ENCODE data around the gene MYBL2. TPM values are rescaled to one million over a fixed set of nuclear protein-coding genes. Genes with fewer than 3 reads are reported as not detected.
A peak's percentile ranks its signal among the peaks of the same experiment; 100 is the strongest.

Gene MYBL2
- total and polyA plus RNA-seq, 3 experiments from 2014 or later, result 0.20 to 78.6 (median 78.3) TPM

- CTCF ChIA-PET, result interaction anchor here (0.7 kb wide), 1 partner anchor 338 kb away, joined by 3 read pairs; no protein-coding TSS in a partner anchor
Measured at GRCh38 chr20:43744151-43744611, 77.3 kb downstream of the MYBL2 start.

GRCh38 chr20:43744966-43745730 is 78.2 kb downstream of the MYBL2 start:
- no peak for DNase-seq
- CTCF ChIA-PET, result interaction anchor here (0.7 kb wide), 1 partner anchor 337 kb away, joined by 3 read pairs; no protein-coding TSS in a partner anchor

More at GRCh38 chr20:43744151-43744611, 77.3 kb downstream of the MYBL2 start:
- no peaks in the 10 kb centered on the region for H3K4me1 Mint-ChIP-seq
- H3K36me3 Mint-ChIP-seq, result no peaks in the 10 kb centered on the region
- Histone ChIP-seq H3K4me3 (ENCODE audit: low read length) (no peak overlapping the region), H3K36me3 (ENCODE audit: insufficient read depth, low read length) (no peaks in the 10 kb centered on the region), H3K27me3 (ENCODE audit: insufficient read depth, low read length, poor library complexity, severe bottlenecking) (peaks cover 6% of the 10 kb centered on the region), H3K4me1 (ENCODE audit: insufficient read depth, low read length) (no peaks in the 10 kb centered on the region), H3K27ac (ENCODE audit: low read depth, low read length) (no peak overlapping the region), H3K9me3 (ENCODE audit: low read length) (no peaks in the 10 kb centered on the region)
- peaks cover 1 to 18% of the 10 kb centered on the region in 2 donors for H3K27me3 Mint-ChIP-seq
- H3K27ac Mint-ChIP-seq, result no peak overlapping the region
- no peak overlapping the region for H3K4me3 Mint-ChIP-seq
- no peaks in the 10 kb centered on the region for H3K9me3 Mint-ChIP-seq
- DNase-seq, result no peak
- POLR2A ChIA-PET, result no interaction called here

DNA sequence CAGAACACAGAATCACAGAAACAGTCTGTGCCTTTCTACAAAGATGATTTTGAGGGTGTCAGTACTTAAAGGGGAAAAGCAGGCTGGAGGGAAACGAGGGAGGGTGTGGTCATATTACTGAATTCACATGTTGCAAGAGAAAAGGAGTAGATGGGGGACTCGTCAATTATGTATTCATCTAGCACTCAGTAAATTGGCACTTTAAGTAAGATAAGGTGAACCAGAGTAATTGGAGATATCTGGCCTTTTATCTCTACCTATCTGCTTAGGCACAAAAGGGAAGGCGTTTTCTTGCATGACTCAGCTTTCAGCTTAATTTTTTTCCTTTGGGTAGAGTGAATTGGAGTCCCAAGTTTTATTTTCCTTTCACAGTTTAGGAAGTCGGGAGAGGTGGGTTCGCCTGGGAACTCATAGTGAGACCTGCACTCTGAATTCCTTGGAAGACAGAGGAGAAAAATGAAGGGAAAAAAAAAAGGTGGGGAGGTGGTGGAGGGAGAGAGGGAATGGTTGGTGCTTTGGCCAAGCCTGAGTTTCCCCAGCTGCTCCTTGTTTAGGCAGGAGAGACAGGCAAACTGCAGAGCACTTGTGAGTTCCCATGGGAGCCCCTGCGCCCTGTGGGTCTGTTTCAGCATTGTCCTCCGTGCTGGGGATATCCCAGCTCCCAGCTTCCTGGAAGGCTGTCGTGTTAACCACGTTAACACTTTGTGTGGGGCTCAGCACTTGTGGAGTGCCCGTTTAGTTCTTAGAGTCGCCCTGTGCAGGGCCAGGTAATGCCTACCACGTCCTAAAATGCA is 79.6 kb downstream of the MYBL2 start:
- Histone ChIP-seq H3K9me3 (ENCODE audit: low read length) (no peaks in the 10 kb centered on the region), H3K27ac (ENCODE audit: low read depth, low read length) (no peak overlapping the region), H3K27me3 (ENCODE audit: insufficient read depth, low read length, poor library complexity, severe bottlenecking) (peaks cover 6% of the 10 kb centered on the region), H3K36me3 (ENCODE audit: insufficient read depth, low read length) (no peaks in the 10 kb centered on the region), H3K4me3 (ENCODE audit: low read length) (no peak overlapping the region), H3K4me1 (ENCODE audit: insufficient read depth, low read length) (peaks cover 14% of the 10 kb centered on the region)
- CTCF ChIA-PET, result interaction anchor here (1.2 kb wide), 1 partner anchor 8 kb away, joined by 3 read pairs; no protein-coding TSS in a partner anchor
- Mint-ChIP-seq H3K27ac (no peak overlapping the region), H3K27me3 (peaks cover 1 to 40% of the 10 kb centered on the region in 2 donors), H3K4me1 (peaks cover 9 to 21% (median 19%) of the 10 kb centered on the region in 3 donors), H3K4me3 (no peak overlapping the region), H3K9me3 (no peaks in the 10 kb centered on the region), H3K36me3 (no peaks in the 10 kb centered on the region)
- POLR2A ChIA-PET, result no interaction called here
- no peak for DNase-seq

More at GRCh38 chr20:43744966-43745730, 78.2 kb downstream of the MYBL2 start:
- Mint-ChIP-seq H3K27me3 (peaks cover 1 to 26% of the 10 kb centered on the region in 2 donors), H3K27ac (no peak overlapping the region), H3K9me3 (no peaks in the 10 kb centered on the region), H3K36me3 (no peaks in the 10 kb centered on the region), H3K4me3 (no peak overlapping the region), H3K4me1 (peaks cover 0 to 8% (median 8%) of the 10 kb centered on the region in 3 donors)
- H3K4me1 ChIP-seq (ENCODE audit: insufficient read depth, low read length), result peaks cover 7% of the 10 kb centered on the region
- H3K27me3 ChIP-seq (ENCODE audit: insufficient read depth, low read length, poor library complexity, severe bottlenecking), result peaks cover 6% of the 10 kb centered on the region
- no peaks in the 10 kb centered on the region for H3K9me3 ChIP-seq (ENCODE audit: low read length)
- POLR2A ChIA-PET, result no interaction called here
- H3K27ac ChIP-seq (ENCODE audit: low read depth, low read length), result no peak overlapping the region
- no peak overlapping the region for H3K4me3 ChIP-seq (ENCODE audit: low read length)
- H3K36me3 ChIP-seq (ENCODE audit: insufficient read depth, low read length), result no peaks in the 10 kb centered on the region

- no peaks in the 10 kb centered on the region for H3K9me3 ChIP-seq (ENCODE audit: low read length)
- H3K36me3 Mint-ChIP-seq, result no peaks in the 10 kb centered on the region
- ChIA-PET POLR2A (interaction anchor here (0.6 kb wide), 1 partner anchor 9 kb away, joined by 5 read pairs; no protein-coding TSS in a partner anchor), CTCF (interaction anchor here (2.0 to 5.9 kb wide), 2 partner anchors 333 to 342 kb away, joined by 5 to 74 read pairs; no protein-coding TSS in a partner anchor)
- no peak overlapping the region for H3K4me3 ChIP-seq (ENCODE audit: low read length)
- no peaks in the 10 kb centered on the region for H3K36me3 ChIP-seq (ENCODE audit: insufficient read depth, low read length)
- H3K4me3 Mint-ChIP-seq, result no peak overlapping the region
- no peak for DNase-seq
- H3K4me1 ChIP-seq (ENCODE audit: insufficient read depth, low read length), result peaks cover 24% of the 10 kb centered on the region
- no peak overlapping the region for H3K27ac Mint-ChIP-seq
- H3K27me3 Mint-ChIP-seq, result peaks cover 5 to 49% of the 10 kb centered on the region in 2 donors
- no peak overlapping the region for H3K27ac ChIP-seq (ENCODE audit: low read depth, low read length)
- peaks cover 22 to 36% (median 33%) of the 10 kb centered on the region in 3 donors for H3K4me1 Mint-ChIP-seq
- peaks cover 6% of the 10 kb centered on the region for H3K27me3 ChIP-seq (ENCODE audit: insufficient read depth, low read length, poor library complexity, severe bottlenecking)
- no peaks in the 10 kb centered on the region for H3K9me3 Mint-ChIP-seq
Measured at GRCh38 chr20:43748274-43748673, 81.4 kb downstream of the MYBL2 start.

DNA sequence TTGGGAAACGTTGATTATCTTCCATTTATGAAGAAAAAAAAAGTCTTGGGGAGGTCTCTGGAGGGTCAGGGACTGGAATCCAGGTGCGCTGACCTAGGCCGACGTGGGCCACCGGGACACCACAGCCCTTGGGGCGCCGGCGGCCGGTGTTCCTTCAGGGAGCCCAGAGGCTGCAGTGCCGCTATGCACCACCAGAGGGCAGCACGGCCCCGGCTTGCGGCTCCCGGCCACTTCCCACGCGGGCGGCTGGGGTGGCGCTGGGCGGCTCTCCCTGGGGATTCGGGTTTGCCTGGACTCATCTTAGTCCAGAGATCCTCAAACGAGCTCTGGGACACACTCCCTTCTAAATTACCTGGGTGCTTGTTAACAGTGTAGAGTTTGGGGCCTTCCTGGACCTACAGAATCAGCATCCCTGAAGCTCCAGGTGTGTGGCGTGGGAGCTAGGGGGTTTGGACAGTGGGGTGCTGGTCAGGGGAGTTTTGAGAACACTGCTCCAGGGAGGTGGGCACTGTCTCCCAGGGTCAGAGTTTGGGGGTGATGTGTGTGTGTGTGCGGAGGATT is 82.9 kb downstream of the MYBL2 start:
- Histone ChIP-seq H3K4me3 (ENCODE audit: low read length) (no peak overlapping the region), H3K27me3 (ENCODE audit: insufficient read depth, low read length, poor library complexity, severe bottlenecking) (peaks cover 6% of the 10 kb centered on the region), H3K9me3 (ENCODE audit: low read length) (no peaks in the 10 kb centered on the region), H3K27ac (ENCODE audit: low read depth, low read length) (no peak overlapping the region), H3K4me1 (ENCODE audit: insufficient read depth, low read length) (peaks cover 24% of the 10 kb centered on the region), H3K36me3 (ENCODE audit: insufficient read depth, low read length) (no peaks in the 10 kb centered on the region)
- Mint-ChIP-seq H3K9me3 (no peaks in the 10 kb centered on the region), H3K27me3 (peaks cover 5 to 45% of the 10 kb centered on the region in 2 donors), H3K27ac (no peak overlapping the region), H3K36me3 (no peaks in the 10 kb centered on the region), H3K4me1 (peaks cover 22 to 36% (median 33%) of the 10 kb centered on the region in 3 donors), H3K4me3 (no peak overlapping the region)
- ChIA-PET CTCF (interaction anchor here (0.7 to 5.9 kb wide), 16 partner anchors 8 to 440 kb away, joined by 3 to 74 read pairs (median 3); no protein-coding TSS in a partner anchor), POLR2A (no interaction called here)
- DNase-seq, result peak; percentile 57 to 83 (median 73)

DNA sequence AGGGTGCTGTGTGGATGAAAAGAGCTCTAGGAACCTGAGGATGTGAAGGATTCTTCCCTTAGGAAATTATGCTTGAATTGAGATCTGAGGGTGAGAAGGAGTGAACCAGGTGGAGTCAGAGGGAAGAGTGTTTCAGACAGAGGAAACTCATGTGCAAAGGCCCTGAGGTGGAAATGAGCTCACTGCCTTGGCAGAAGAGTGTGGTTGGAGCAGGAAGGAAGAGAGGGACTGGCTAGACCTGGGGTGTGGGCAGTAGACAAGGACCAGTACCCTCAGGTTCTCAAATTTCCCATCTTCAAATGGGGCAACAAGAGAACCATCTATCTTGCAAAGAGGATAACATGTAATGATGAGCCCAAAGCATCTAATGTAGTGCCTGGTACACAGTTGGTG is 83.9 kb downstream of the MYBL2 start:
- Histone ChIP-seq H3K36me3 (ENCODE audit: insufficient read depth, low read length) (no peaks in the 10 kb centered on the region), H3K9me3 (ENCODE audit: low read length) (no peaks in the 10 kb centered on the region), H3K4me3 (ENCODE audit: low read length) (no peak overlapping the region), H3K27ac (ENCODE audit: low read depth, low read length) (no peak overlapping the region), H3K27me3 (ENCODE audit: insufficient read depth, low read length, poor library complexity, severe bottlenecking) (no peaks in the 10 kb centered on the region), H3K4me1 (ENCODE audit: insufficient read depth, low read length) (peaks cover 24% of the 10 kb centered on the region)
- POLR2A ChIA-PET, result no interaction called here
- H3K4me3 Mint-ChIP-seq, result no peak overlapping the region
- no peak for DNase-seq
- no peaks in the 10 kb centered on the region for H3K36me3 Mint-ChIP-seq
- peak overlapping the region in 2 of 8 donors; percentile 14 for H3K27ac Mint-ChIP-seq
- H3K27me3 Mint-ChIP-seq, result peaks cover 5 to 45% of the 10 kb centered on the region in 2 donors
- peaks cover 22 to 36% (median 33%) of the 10 kb centered on the region in 3 donors for H3K4me1 Mint-ChIP-seq
- no peaks in the 10 kb centered on the region for H3K9me3 Mint-ChIP-seq
- CTCF ChIA-PET, result interaction anchor here (1.0 to 5.9 kb wide), 10 partner anchors 10 to 439 kb away, joined by 3 to 74 read pairs (median 4); no protein-coding TSS in a partner anchor

DNA sequence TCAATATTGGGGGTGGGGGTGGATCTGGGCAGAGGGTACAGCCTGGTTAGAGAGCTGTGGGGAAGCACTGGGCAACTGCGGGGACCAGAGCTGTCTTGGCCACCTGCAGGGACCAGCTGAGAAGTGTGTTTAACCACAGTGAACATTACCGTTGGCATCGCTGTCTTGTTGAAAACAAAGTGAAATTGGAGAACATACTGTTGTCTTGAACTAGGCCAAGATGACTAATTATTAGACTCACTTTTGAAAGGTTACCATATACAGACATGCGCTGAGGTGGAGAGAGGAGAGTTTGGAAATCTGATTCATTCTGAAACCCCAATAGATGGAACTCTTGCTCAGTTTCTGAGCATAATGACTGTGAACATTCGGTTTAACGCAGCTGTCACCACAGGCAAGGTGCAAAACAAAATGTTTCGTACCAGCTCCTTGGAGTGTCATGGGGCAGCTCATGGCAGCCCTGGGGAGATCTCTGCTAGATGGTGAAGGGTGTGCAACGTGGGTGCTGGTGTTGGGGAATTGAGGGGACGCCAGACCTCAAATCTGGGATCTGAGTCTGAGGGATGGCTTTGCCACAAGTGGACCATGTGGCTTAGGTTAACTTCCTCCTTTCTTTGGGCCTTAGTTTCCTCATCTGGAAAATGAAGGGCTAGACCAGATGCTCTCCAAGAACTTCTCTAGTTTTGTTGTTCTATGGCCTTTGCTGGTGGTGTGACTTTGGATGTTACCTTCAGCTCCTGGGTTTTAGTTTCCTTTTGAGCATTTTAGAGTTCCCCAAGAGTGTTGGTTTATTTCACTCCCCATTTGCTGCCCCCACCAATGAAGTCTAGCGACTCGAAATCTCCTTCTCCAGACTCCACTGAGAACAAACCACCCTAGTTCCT is 84.5 kb downstream of the MYBL2 start:
- DNase-seq, result no peak
- peaks cover 4 to 41% of the 10 kb centered on the region in 2 donors for H3K27me3 Mint-ChIP-seq
- Histone ChIP-seq H3K9me3 (ENCODE audit: low read length) (no peaks in the 10 kb centered on the region), H3K4me3 (ENCODE audit: low read length) (no peak overlapping the region), H3K27me3 (ENCODE audit: insufficient read depth, low read length, poor library complexity, severe bottlenecking) (no peaks in the 10 kb centered on the region), H3K36me3 (ENCODE audit: insufficient read depth, low read length) (no peaks in the 10 kb centered on the region), H3K27ac (ENCODE audit: low read depth, low read length) (no peak overlapping the region), H3K4me1 (ENCODE audit: insufficient read depth, low read length) (peaks cover 24% of the 10 kb centered on the region)
- H3K27ac Mint-ChIP-seq, result peak overlapping the region in 4 of 8 donors; percentile 0 to 46 (median 27)
- peaks cover 22 to 36% (median 33%) of the 10 kb centered on the region in 3 donors for H3K4me1 Mint-ChIP-seq
- H3K4me3 Mint-ChIP-seq, result peak overlapping the region in 1 of 7 donors; percentile 34
- H3K9me3 Mint-ChIP-seq, result no peaks in the 10 kb centered on the region
- H3K36me3 Mint-ChIP-seq, result no peaks in the 10 kb centered on the region
- CTCF ChIA-PET, result interaction anchor here (1.3 to 5.9 kb wide), 6 partner anchors 12 to 438 kb away, joined by 3 to 74 read pairs (median 8); no protein-coding TSS in a partner anchor
- POLR2A ChIA-PET, result no interaction called here
